ENCODE measurements around the gene POLR1A.

GRCh38 chr2:86068136-86068588 is 37.5 kb downstream of the POLR1A start:
- TF ChIP-seq CTCF (IDR thresholded peaks at IDR 0.05; ENCODE audit: low read depth, low read length, poor library complexity, severe bottlenecking), result no peak
- TF ChIP-seq EZH2phosphoT487 (IDR thresholded peaks at IDR 0.05; ENCODE audit: borderline replicate concordance, low read length), result no peak
